BJ (cell line): Measurements from ENCODE around the gene MUTYH. TPM values are rescaled to one million over a fixed set of nuclear protein-coding genes. Genes with fewer than 3 reads are reported as not detected.
"Not testable (repeated sequence)": the region's sequence is repeated elsewhere in the genome, so short reads cannot be mapped to it uniquely, and the experiment has no call there.

Experiments
- CTCF ChIA-PET: fragments of 350-600 bp; formaldehyde crosslinking; extraction: SDS; loops from one replicate; lab custom pipeline; 2021; ENCODE audit warnings: antibody characterized with exemption, inconsistent platforms; lab: Yijun Ruan, JAX
- POLR2A ChIA-PET: fragments of 300-600 bp; sonication (Branson Sonifier 250); formaldehyde crosslinking; extraction: SDS; loops from one replicate; lab custom pipeline; 2021; ENCODE audit warnings: antibody characterized with exemption; lab: Charles Lee
- DNase-seq: peaks from one replicate; pipeline ENCODE4 v3.0.0-alpha.2; 2011; ENCODE audit warnings: low read depth
- H3K27me3 ChIP-seq: 2 replicates; pipeline ENCODE4 v1.6.0; 2011; ENCODE audit warnings: low read length; ENCODE audit not compliant: control insufficient read depth, insufficient read depth
- H3K36me3 ChIP-seq: 2 replicates; pipeline ENCODE4 v1.5.1; 2011; ENCODE audit warnings: low read length; ENCODE audit not compliant: control insufficient read depth, insufficient read depth
- H3K4me3 ChIP-seq: 2 replicates; pipeline ENCODE4 v1.5.1; 2011; ENCODE audit warnings: low read depth, mild to moderate bottlenecking, control low read depth, low read length
- polyA plus RNA-seq: library from polyadenylated mRNA; depleted of rRNA; stranded (reverse); fragments of >200 nt; gene quantifications from 2 replicates; pipeline ENCODE4 v1.2.3, GENCODE V29; 2011
- TF ChIP-seq, protein P1 (sequence below): IDR thresholded peaks from 2 replicates; pipeline ENCODE4 v1.5.1; 2011; ENCODE audit warnings: low read depth, mild to moderate bottlenecking, control low read depth, inconsistent platforms, low read length, moderate library complexity; ENCODE audit not compliant: insufficient read depth

Gene MUTYH
- polyA plus RNA-seq, 1 experiment: 11.7 TPM

DNA sequence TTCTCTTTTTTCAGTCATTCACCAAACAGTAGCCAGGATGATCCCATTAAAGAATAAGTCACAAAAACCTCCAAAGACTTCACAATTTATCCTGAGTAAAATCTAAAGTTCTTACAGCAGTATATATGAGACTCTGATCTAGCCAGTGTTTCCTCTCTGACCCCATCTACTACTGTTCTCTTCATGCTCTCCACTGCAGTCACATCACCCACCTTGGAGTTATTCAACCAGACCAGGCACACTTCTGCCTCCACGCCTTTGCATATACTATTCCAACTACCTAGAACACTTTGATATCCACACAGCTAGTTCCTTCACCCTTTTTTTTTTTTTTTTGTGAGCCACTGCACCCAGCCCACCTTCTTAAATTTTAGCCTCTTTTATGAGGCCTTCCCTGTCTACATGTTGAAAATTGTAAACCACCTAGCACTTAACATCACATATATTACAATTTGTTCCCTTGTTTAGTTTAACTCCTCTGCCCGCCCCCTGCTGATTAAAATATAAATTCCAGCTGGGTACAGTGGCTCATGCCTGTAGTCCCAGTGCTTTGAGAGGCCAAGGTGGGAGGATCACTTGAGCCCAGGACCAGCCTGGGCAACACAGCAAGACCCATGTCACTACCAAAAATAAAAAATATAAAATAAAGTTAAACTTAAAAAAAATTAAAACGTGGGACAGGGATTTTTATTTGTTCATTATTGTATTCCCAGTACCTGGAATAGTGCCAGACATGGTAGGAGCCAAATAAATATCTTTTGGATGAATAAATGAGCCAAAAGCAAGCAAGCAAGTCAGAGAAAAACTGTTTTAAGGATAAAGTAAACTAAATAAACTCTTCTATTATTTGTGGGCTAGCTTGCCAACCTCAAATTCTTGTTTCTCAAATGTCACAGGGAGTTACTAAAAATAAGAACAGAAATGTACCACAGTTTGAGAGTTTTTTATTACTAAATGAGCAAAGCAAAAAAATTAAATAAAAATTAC lies 35.2 kb upstream of the MUTYH start:
- ChIA-PET CTCF (interaction anchor here (1.2 kb wide), 1 partner anchor 16 kb away, joined by 5 read pairs; no protein-coding TSS in a partner anchor), POLR2A (no interaction called here)
- peak; percentile 12 for DNase-seq

DNA sequence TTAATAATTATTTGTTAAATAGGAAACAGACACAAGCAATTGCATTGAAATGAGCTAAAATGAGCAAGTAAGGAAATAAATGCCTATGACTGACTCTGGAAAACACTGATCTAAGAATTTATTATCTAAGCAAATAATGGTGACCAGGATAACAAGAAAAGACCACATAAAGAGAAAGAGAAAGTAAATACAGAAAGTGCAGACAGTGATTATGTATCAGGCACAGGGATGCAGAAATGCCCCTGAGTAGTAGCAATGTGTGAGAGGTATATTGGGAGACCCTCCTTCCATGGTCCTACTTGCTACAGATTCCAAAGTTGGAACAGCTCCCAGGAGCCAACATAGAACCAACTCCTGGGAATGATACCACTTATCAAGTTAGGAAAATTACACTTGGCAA lies 33.3 kb upstream of the MUTYH start:
- no peaks in the 10 kb centered on the region for H3K27me3 ChIP-seq
- no peak for DNase-seq
- no peak overlapping the region for H3K4me3 ChIP-seq
- CTCF ChIA-PET: interaction anchor here (1.0 kb wide), 1 partner anchor 119 kb away, joined by 4 read pairs; no protein-coding TSS in a partner anchor
- POLR2A ChIA-PET: no interaction called here
- TF ChIP-seq, protein P1, sequence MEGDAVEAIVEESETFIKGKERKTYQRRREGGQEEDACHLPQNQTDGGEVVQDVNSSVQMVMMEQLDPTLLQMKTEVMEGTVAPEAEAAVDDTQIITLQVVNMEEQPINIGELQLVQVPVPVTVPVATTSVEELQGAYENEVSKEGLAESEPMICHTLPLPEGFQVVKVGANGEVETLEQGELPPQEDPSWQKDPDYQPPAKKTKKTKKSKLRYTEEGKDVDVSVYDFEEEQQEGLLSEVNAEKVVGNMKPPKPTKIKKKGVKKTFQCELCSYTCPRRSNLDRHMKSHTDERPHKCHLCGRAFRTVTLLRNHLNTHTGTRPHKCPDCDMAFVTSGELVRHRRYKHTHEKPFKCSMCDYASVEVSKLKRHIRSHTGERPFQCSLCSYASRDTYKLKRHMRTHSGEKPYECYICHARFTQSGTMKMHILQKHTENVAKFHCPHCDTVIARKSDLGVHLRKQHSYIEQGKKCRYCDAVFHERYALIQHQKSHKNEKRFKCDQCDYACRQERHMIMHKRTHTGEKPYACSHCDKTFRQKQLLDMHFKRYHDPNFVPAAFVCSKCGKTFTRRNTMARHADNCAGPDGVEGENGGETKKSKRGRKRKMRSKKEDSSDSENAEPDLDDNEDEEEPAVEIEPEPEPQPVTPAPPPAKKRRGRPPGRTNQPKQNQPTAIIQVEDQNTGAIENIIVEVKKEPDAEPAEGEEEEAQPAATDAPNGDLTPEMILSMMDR: no peak
- H3K36me3 ChIP-seq: no peaks in the 10 kb centered on the region

More for the DNA sequence above, 35.2 kb upstream of the MUTYH start:
- no peaks in the 10 kb centered on the region for H3K36me3 ChIP-seq
- no peaks in the 10 kb centered on the region for H3K27me3 ChIP-seq
- TF ChIP-seq, protein P1: peak; percentile 13; the same call in 1 of the 2 replicates
- no peak overlapping the region for H3K4me3 ChIP-seq

DNA sequence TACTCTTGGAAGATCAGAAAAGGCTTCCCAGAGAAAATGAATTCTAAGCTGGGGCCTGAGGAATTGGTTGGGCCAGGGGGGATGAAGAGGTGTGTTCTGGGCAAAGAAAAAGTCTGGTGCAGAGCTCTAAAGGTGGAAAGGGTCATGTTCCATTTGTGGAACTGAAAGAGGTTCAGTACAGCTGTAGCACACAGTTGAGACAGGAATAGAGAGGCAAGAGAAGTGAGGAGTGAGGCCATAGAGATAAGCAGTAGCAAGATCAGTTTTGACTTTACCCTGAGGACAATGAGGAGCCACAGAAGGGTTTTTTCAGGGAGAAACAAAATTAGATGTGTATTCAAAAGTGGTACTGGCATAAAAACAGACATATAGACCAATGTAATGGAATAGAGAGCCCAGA lies 30.3 kb upstream of the MUTYH start:
- Histone ChIP-seq H3K27me3 (no peaks in the 10 kb centered on the region), H3K4me3 (no peak overlapping the region), H3K36me3 (no peaks in the 10 kb centered on the region)
- DNase-seq: no peak
- TF ChIP-seq, protein P1: no peak
- POLR2A ChIA-PET: no interaction called here
- CTCF ChIA-PET: interaction anchor here (1.1 to 1.8 kb wide), 2 partner anchors 11 to 122 kb away, joined by 3 to 7 read pairs; no protein-coding TSS in a partner anchor

DNA sequence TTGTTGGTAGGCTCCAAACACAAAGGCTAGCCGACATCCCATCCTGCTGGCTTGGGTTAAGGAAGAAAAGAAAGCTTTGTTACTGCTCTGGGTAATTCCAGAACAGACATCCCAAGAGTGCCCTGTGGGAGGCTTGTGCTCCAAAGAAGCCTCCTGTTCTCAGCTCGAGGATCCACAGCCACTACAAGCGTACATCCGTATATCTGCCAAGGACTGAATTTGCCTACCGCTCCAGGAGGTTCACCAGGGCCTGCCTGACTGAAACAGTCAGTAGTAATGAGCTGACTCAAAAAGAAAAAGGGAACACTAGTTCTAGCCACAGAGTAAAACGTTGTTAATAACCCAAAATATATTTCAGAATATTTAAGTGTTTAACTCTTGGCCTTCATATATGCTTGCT lies 24.8 kb upstream of the MUTYH start:
- H3K36me3 ChIP-seq: no peaks in the 10 kb centered on the region
- no peak for DNase-seq
- TF ChIP-seq, protein P1: no peak
- H3K4me3 ChIP-seq: no peak overlapping the region
- ChIA-PET CTCF (interaction anchor here (1.2 to 10.1 kb wide), 2 partner anchors 127 to 351 kb away, joined by 3 to 173 read pairs; partner anchors contain the start of gene TESK2), POLR2A (no interaction called here)
- H3K27me3 ChIP-seq: no peaks in the 10 kb centered on the region

DNA sequence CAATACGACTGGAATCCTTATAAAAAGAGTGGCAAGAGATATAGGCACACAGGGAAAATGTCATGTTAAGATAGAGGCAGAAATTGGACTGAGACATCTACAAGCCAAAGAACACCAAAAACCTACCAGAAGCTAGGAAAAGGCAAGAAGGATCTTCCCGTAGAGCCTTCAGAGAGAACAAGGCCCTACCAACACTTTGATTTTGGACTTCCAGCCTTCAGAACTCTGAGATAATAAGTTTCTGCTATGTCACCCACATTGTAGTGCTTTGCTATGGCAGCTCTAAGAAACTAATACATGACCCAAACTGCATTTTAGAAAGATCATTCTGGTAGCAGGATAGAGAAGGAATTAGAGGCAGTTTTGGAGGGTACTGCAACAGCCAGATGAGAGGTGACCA lies 24.1 kb upstream of the MUTYH start:
- TF ChIP-seq, protein P1: no peak
- ChIA-PET POLR2A (no interaction called here), CTCF (interaction anchor here (1.2 to 10.1 kb wide), 2 partner anchors 128 to 350 kb away, joined by 3 to 173 read pairs; partner anchors contain the start of gene TESK2)
- Histone ChIP-seq H3K36me3 (no peaks in the 10 kb centered on the region), H3K4me3 (no peak overlapping the region), H3K27me3 (no peaks in the 10 kb centered on the region)
- no peak for DNase-seq

DNA sequence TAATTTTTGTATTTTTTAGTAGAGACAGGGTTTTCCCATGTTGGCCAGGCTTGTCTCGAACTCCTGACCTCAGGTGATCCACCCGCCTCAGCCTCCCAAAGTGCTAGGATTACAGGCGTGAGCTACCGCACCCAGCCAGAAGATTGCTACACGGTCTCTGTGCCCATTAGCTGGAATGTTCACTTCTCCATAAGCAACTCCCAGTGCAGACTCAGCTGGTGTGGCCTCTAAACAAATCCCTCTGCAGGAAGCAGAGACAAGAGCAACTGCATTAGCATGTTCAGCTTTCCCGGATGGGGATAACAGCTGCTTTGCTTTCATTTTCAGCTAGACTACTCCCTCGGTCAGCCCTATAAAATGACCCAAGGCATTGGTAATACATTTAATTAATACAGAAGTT lies 20.7 kb upstream of the MUTYH start:
- H3K36me3 ChIP-seq, POLR2A ChIA-PET, H3K27me3 ChIP-seq, H3K4me3 ChIP-seq, DNase-seq: not testable (repeated sequence)
- CTCF ChIA-PET: interaction anchor here (0.6 to 10.1 kb wide), 9 partner anchors 11 to 347 kb away, joined by 3 to 173 read pairs (median 5); partner anchors contain the start of gene TESK2
